ENCODE data around the gene TRIM72.
A peak's percentile ranks its signal among the peaks of the same experiment; 100 is the strongest.
"Not testable (repeated sequence)": the region's sequence is repeated elsewhere in the genome, so short reads cannot be mapped to it uniquely, and the experiment has no call there.

TRIM72 gene, protein sequence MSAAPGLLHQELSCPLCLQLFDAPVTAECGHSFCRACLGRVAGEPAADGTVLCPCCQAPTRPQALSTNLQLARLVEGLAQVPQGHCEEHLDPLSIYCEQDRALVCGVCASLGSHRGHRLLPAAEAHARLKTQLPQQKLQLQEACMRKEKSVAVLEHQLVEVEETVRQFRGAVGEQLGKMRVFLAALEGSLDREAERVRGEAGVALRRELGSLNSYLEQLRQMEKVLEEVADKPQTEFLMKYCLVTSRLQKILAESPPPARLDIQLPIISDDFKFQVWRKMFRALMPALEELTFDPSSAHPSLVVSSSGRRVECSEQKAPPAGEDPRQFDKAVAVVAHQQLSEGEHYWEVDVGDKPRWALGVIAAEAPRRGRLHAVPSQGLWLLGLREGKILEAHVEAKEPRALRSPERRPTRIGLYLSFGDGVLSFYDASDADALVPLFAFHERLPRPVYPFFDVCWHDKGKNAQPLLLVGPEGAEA

DNA sequence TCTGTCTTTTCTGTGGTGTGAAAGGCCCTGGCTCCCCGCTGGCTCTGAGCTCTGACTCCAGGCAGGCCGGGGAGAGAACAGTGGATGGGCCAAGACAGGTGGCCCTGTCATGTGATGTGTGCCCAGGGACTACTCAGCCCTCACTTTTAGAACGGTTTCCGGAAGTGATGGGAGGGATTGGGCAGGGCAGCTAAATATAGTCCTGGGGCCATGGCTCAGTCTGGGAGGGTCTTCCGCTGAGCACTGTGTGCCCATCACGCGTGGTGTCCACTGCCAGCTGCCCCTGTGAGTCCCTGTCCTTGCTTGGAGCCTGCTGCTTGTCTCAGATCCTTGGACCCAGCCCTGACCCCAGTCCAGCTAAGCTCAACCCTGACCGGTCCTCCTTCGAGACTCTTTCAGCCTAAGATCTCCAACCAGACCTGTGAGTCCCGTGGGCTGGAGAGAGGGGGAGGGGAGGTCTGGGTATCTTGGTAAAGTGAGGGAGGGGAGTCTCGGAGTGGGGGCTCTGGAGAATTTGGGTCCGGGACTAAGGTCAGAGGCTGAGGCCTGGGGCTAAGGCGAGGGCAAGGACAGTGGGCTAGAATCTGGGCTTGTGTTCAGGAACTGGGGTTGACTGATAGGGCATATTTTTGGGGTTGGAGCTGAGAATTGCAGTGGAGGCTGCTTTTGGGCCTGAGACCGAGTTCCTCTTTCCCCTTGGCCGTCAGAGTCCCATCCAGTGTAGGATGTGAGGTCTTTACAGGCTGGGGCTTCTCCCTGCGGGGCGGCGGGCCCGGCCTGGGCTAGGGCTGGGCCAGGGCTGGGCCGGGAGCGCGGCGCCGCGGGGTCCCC is at the start of gene TRIM72:
TSS of gene TRIM72 (plus strand) at position 243 of the 831 bp plus-strand sequence. CDS start 620 bp downstream, outside the sequence.
- Histone ChIP-seq H3K4me1 (ENCODE audit: insufficient read depth, low read length) (peaks cover 9% of the 10 kb centered on the region; the same call in 1 of the 2 replicates), H3K27ac (ENCODE audit: low read length) (no peak within 1 kb of the TSS), H3K4me3 (ENCODE audit: low read length) (peak within 1 kb of the TSS; percentile 66), H3K27me3 (ENCODE audit: insufficient read depth, low read length) (peaks cover 65% of the 10 kb centered on the region), H3K9ac (ENCODE audit: low read depth, low read length) (peak within 1 kb of the TSS; percentile 65; the same call in 1 of the 2 replicates), H3K9me3 (ENCODE audit: insufficient read depth, low read depth, low read length) (no peaks in the 10 kb centered on the region), H3K36me3 (ENCODE audit: insufficient read depth, low read depth, low read length) (no peaks in the 10 kb centered on the region)

GRCh38 chr16:31167315-31167714 is 46.6 kb upstream of the TRIM72 start:
- Histone ChIP-seq H3K4me1 (ENCODE audit: insufficient read depth, low read length) (0 out of 2 replicates have a peak, but pooled peaks cover 4% of the 10 kb centered on the region), H3K36me3 (ENCODE audit: insufficient read depth, low read depth, low read length) (no peaks in the 10 kb centered on the region), H3K27ac (ENCODE audit: low read length) (no peak overlapping the region), H3K27me3 (ENCODE audit: insufficient read depth, low read length) (no peaks in the 10 kb centered on the region), H3K9me3 (ENCODE audit: insufficient read depth, low read depth, low read length) (no peaks in the 10 kb centered on the region), H3K9ac (ENCODE audit: low read depth, low read length) (no peak overlapping the region), H3K4me3 (ENCODE audit: low read length) (no peak overlapping the region)

- H3K27me3 ChIP-seq (ENCODE audit: insufficient read depth, low read length) = no peaks in the 10 kb centered on the region
- no peaks in the 10 kb centered on the region for H3K36me3 ChIP-seq (ENCODE audit: insufficient read depth, low read depth, low read length)
- H3K9me3 ChIP-seq (ENCODE audit: insufficient read depth, low read depth, low read length) = no peaks in the 10 kb centered on the region
- peaks cover 4% of the 10 kb centered on the region; the same call in 1 of the 2 replicates for H3K4me1 ChIP-seq (ENCODE audit: insufficient read depth, low read length)
- H3K9ac ChIP-seq (ENCODE audit: low read depth, low read length) = no peak overlapping the region
- no peak overlapping the region for H3K27ac ChIP-seq (ENCODE audit: low read length)
- H3K4me3 ChIP-seq (ENCODE audit: low read length) = no peak overlapping the region
These were observed 45.1 kb upstream of the TRIM72 start for GRCh38 chr16:31168848-31169247.

GRCh38 chr16:31170048-31170447 is 43.9 kb upstream of the TRIM72 start:
- not testable (repeated sequence) for H3K9me3 ChIP-seq (ENCODE audit: insufficient read depth, low read depth, low read length); H3K4me1 ChIP-seq (ENCODE audit: insufficient read depth, low read length); H3K36me3 ChIP-seq (ENCODE audit: insufficient read depth, low read depth, low read length); H3K9ac ChIP-seq (ENCODE audit: low read depth, low read length); H3K27me3 ChIP-seq (ENCODE audit: insufficient read depth, low read length); H3K27ac ChIP-seq (ENCODE audit: low read length); H3K4me3 ChIP-seq (ENCODE audit: low read length)

DNA sequence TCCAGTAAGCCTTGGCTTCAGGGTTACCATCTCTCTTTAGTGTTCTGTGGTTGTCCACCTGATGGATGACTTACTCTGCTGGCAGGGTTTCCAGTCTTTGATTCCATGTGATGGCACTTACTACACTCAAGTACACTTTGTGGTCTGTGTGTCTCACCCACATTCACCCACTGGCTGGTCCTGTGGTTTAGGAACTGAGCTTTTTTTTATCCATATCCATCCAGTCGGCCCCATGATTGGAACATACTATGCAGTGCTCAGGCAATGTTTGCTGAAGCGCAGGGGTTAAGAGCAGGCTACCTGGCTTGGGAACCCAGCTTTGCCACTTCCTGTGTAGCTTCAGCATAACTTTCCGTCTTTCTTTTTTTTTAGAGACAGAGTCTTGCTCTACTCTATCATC is 36.8 kb upstream of the TRIM72 start:
- Histone ChIP-seq H3K4me3 (ENCODE audit: low read length) (no peak overlapping the region), H3K27me3 (ENCODE audit: insufficient read depth, low read length) (no peaks in the 10 kb centered on the region), H3K27ac (ENCODE audit: low read length) (no peak overlapping the region), H3K9me3 (ENCODE audit: insufficient read depth, low read depth, low read length) (no peaks in the 10 kb centered on the region), H3K9ac (ENCODE audit: low read depth, low read length) (no peak overlapping the region), H3K36me3 (ENCODE audit: insufficient read depth, low read depth, low read length) (peaks cover 12% of the 10 kb centered on the region), H3K4me1 (ENCODE audit: insufficient read depth, low read length) (peaks cover 4% of the 10 kb centered on the region)

GRCh38 chr16:31179219-31179746 is 34.6 kb upstream of the TRIM72 start:
- peak overlapping the region; percentile 99; the same call in 1 of the 2 replicates for H3K9ac ChIP-seq (ENCODE audit: low read depth, low read length)
- peak overlapping the region; percentile 100 for H3K4me3 ChIP-seq (ENCODE audit: low read length)
- H3K27ac ChIP-seq (ENCODE audit: low read length) = peak overlapping the region; percentile 100
- peaks cover 7% of the 10 kb centered on the region for H3K4me1 ChIP-seq (ENCODE audit: insufficient read depth, low read length)
- no peaks in the 10 kb centered on the region for H3K27me3 ChIP-seq (ENCODE audit: insufficient read depth, low read length)
- H3K36me3 ChIP-seq (ENCODE audit: insufficient read depth, low read depth, low read length) = peaks cover 33% of the 10 kb centered on the region
- H3K9me3 ChIP-seq (ENCODE audit: insufficient read depth, low read depth, low read length) = no peaks in the 10 kb centered on the region

DNA sequence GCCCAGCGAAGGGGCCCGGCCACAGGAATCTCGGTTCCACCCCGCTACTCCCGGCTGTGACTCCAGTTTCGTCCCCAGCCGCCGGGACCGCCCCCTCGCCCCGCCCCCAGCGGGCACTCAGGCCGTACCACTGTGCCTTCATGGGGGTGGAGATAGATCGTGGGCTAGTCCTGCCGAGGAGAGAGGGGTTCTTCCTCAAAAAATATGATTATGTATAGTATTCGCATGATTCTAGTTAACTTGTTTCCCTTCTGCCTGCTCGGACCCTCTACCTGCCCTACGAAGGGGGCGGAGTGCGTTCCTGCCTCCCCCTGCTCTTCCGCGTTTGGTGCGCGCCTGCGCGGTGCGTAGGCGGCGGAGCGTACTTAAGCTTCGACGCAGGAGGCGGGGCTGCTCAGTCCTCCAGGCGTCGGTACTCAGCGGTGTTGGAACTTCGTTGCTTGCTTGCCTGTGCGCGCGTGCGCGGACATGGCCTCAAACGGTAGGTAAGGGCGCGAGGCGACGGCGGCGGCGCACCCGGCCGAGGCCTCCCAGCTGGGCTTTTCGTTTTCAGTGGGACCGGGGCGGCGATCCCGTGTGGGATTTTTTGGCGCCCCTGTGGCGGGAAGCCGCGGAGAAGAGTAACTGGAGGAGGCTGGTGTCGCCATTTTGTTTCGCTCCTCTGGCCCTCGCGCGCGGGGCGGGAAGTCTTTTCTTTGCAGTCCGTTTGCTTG is 34.0 kb upstream of the TRIM72 start, which contains the start of gene FUS:
TSS of gene FUS (plus strand) at position 393 of the 713 bp plus-strand sequence. CDS start at position 469, 76 bp downstream.
- H3K4me1 ChIP-seq (ENCODE audit: insufficient read depth, low read length) = peaks cover 7% of the 10 kb centered on the region

DNA sequence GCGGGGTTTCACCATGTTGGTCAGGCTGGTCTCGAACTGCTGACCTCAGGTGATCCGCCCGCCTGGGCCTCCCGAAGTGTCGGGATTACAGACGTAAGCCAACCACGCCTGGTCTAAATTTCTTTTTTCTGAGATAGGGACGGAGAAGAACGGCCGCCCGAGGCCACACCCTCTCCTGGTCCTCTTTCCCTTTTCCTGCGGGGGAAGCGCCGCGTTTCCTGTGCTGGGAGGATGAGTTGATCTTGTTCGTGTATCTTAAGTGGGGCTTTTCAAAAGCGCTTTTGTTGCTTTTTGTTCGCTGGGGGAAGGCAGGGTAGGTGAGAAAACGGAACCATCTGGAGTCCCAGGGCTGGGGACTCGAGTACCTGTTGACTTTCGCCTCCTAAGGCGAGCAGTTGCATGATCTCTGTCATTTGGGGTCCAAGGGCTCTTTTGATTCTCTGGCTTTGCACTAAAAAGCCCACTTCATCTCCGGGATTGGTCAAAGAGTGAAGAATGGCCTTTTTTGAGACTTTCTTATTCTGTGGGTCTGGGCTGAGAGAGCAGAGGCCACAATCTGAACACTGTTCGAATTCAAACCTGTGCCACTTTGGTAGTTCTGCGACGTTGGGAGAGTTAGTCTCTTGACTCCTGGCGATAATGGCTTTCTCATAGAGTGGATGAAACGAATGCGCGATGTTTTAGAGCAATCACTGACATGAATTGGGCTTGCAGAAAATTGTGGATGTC is 32.7 kb upstream of the TRIM72 start:
- peaks cover 7% of the 10 kb centered on the region for H3K4me1 ChIP-seq (ENCODE audit: insufficient read depth, low read length)
- H3K9ac ChIP-seq (ENCODE audit: low read depth, low read length) = peak overlapping the region; percentile 99
- H3K27ac ChIP-seq (ENCODE audit: low read length) = no peak overlapping the region
- peak overlapping the region; percentile 100 for H3K4me3 ChIP-seq (ENCODE audit: low read length)
- no peaks in the 10 kb centered on the region for H3K9me3 ChIP-seq (ENCODE audit: insufficient read depth, low read depth, low read length)
- no peaks in the 10 kb centered on the region for H3K27me3 ChIP-seq (ENCODE audit: insufficient read depth, low read length)
- peaks cover 53% of the 10 kb centered on the region for H3K36me3 ChIP-seq (ENCODE audit: insufficient read depth, low read depth, low read length)

More for the DNA sequence above, 34.0 kb upstream of the TRIM72 start, which contains the start of gene FUS:
- H3K27ac ChIP-seq (ENCODE audit: low read length) = peak within 1 kb of the TSS; percentile 100
- peaks cover 39% of the 10 kb centered on the region for H3K36me3 ChIP-seq (ENCODE audit: insufficient read depth, low read depth, low read length)
- peak within 1 kb of the TSS; percentile 100 for H3K4me3 ChIP-seq (ENCODE audit: low read length)
- no peaks in the 10 kb centered on the region for H3K9me3 ChIP-seq (ENCODE audit: insufficient read depth, low read depth, low read length)
- H3K27me3 ChIP-seq (ENCODE audit: insufficient read depth, low read length) = no peaks in the 10 kb centered on the region
- peak within 1 kb of the TSS; percentile 99 for H3K9ac ChIP-seq (ENCODE audit: low read depth, low read length)

DNA sequence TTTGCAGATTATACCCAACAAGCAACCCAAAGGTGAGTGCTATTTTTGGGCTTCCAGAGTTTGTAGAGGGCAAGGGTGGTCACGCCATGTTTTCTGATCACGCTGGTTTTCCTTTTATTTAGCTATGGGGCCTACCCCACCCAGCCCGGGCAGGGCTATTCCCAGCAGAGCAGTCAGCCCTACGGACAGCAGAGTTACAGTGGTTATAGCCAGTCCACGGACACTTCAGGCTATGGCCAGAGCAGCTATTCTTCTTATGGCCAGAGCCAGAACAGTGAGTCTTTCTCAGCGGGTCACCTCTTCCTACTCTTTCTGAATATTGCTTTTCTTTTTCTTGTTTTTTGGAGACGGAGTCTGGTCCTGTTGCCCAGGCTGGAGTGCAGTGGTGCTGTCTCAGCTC is 31.5 kb upstream of the TRIM72 start:
- Histone ChIP-seq H3K27me3 (ENCODE audit: insufficient read depth, low read length) (no peaks in the 10 kb centered on the region), H3K4me3 (ENCODE audit: low read length) (peak overlapping the region; percentile 100), H3K4me1 (ENCODE audit: insufficient read depth, low read length) (peaks cover 7% of the 10 kb centered on the region), H3K9me3 (ENCODE audit: insufficient read depth, low read depth, low read length) (no peaks in the 10 kb centered on the region), H3K9ac (ENCODE audit: low read depth, low read length) (peak overlapping the region; percentile 99), H3K27ac (ENCODE audit: low read length) (no peak overlapping the region), H3K36me3 (ENCODE audit: insufficient read depth, low read depth, low read length) (peaks cover 64% of the 10 kb centered on the region)

GRCh38 chr16:31183432-31184428 is 30.2 kb upstream of the TRIM72 start:
- H3K4me3 ChIP-seq (ENCODE audit: low read length) = peak overlapping the region; percentile 100; the same call in 1 of the 2 replicates
- H3K4me1 ChIP-seq (ENCODE audit: insufficient read depth, low read length) = peaks cover 7% of the 10 kb centered on the region
- H3K9ac ChIP-seq (ENCODE audit: low read depth, low read length) = no peak overlapping the region
- H3K36me3 ChIP-seq (ENCODE audit: insufficient read depth, low read depth, low read length) = peaks cover 78% of the 10 kb centered on the region
- no peaks in the 10 kb centered on the region for H3K27me3 ChIP-seq (ENCODE audit: insufficient read depth, low read length)
- H3K27ac ChIP-seq (ENCODE audit: low read length) = no peak overlapping the region
- no peaks in the 10 kb centered on the region for H3K9me3 ChIP-seq (ENCODE audit: insufficient read depth, low read depth, low read length)

All from iPS-20b (cell line).